HepG2 (cell line): ENCODE data around the gene DNM1. TPM values are rescaled to one million over a fixed set of nuclear protein-coding genes. Genes with fewer than 3 reads are reported as not detected.

ENCODE experiments used
- ATAC-seq: fragments of 200-7000 bp; cut with Tn5 transposase; 3 replicates; pipeline ENCODE4 v1.9.1; 2020; ENCODE audit warnings: mild to moderate bottlenecking, moderate library complexity
- BruUV-seq: library from RNA; stranded (reverse); fragments of 400-500 nt; replicated peaks from 2 replicates; lab custom pipeline; 2021; lab: Mats Ljungman, UMichigan
- CTCF ChIA-PET: fragments of 300-600 bp; formaldehyde crosslinking; extraction: SDS; loops from one replicate; lab custom pipeline; 2021; ENCODE audit warnings: low total read pairs, inconsistent platforms, low intra/inter-chr PET ratio; lab: Yijun Ruan, JAX
- POLR2A ChIA-PET: fragments of 350-600 bp; sonication (Branson Sonifier 250); formaldehyde crosslinking; loops from one replicate; lab custom pipeline; 2020; ENCODE audit warnings: antibody characterized with exemption, inconsistent platforms; lab: Yijun Ruan, JAX
- DNase-seq: peaks from one replicate; pipeline ENCODE4 v3.0.0-alpha.2; 2015; ENCODE audit warnings: low spot score
- FAIRE-seq: peaks from 3 replicates; lab custom pipeline; 2011; peaks lifted over from hg19 to GRCh38; lab: Jason Lieb, UNC
- H2AFZ ChIP-seq: one replicate; pipeline ENCODE4 v1.6.1; 2011; ENCODE audit warnings: low read length, inconsistent platforms
- H3K27ac ChIP-seq: fragments of 300-600 bp; 3 replicates; pipeline ENCODE4 v1.8.0; 2011; ENCODE audit warnings: mixed run types, mild to moderate bottlenecking, mixed read lengths, low read length, inconsistent platforms; ENCODE audit not compliant: insufficient read depth; ENCODE audit errors: extremely low read length
- H3K27me3 ChIP-seq, 2 experiments: fragments of 200-600 bp in 1 of 2; 2 replicates in 1 of 2; 3 replicates in 1 of 2; pipeline versions ENCODE4 v1.6.0 to v1.8.0; 2011; ENCODE audit warnings: low read length in 2 of 2, mild to moderate bottlenecking in 2 of 2, moderate library complexity in 2 of 2, inconsistent platforms in 1 of 2; ENCODE audit not compliant: insufficient read depth in 2 of 2, control insufficient read depth in 1 of 2
- H3K36me3 ChIP-seq, 2 experiments: fragments of 200-600 bp in 1 of 2; replicated peaks in 1 of 2; 2 replicates in 1 of 2; 3 replicates in 1 of 2; pipeline versions ENCODE4 v1.5.1 to v1.8.0; 2011; ENCODE audit warnings: low read length in 2 of 2, inconsistent platforms in 1 of 2; ENCODE audit not compliant: insufficient read depth in 2 of 2, control insufficient read depth in 1 of 2
- H3K4me1 ChIP-seq: 2 replicates; pipeline ENCODE4 v1.5.1; 2012; ENCODE audit warnings: low read length, inconsistent platforms; ENCODE audit not compliant: insufficient read depth
- H3K4me2 ChIP-seq: 2 replicates; pipeline ENCODE4 v1.6.0; 2011; ENCODE audit warnings: low read depth, low read length, inconsistent platforms
- H3K4me3 ChIP-seq, 3 experiments: fragments of 200-600 bp in 1 of 3; sonication (generic), shearing (Covaris generic) in 1 of 3; replicated peaks in 1 of 3; 2 replicates each; pipeline ENCODE4 v1.5.1; 2011 to 2016; ENCODE audit warnings: low read length in 3 of 3, inconsistent platforms in 2 of 3, low read depth in 2 of 3, mild to moderate bottlenecking in 2 of 3, control low read depth in 1 of 3, mixed read lengths in 1 of 3; ENCODE audit not compliant: insufficient read depth in 1 of 3
- H3K79me2 ChIP-seq: one replicate; pipeline ENCODE4 v1.6.1; 2011; ENCODE audit warnings: low read length, inconsistent platforms; ENCODE audit not compliant: insufficient read depth
- H3K9ac ChIP-seq: 2 replicates; pipeline ENCODE4 v1.6.0; 2011; ENCODE audit warnings: mild to moderate bottlenecking, low read depth, low read length, inconsistent platforms; ENCODE audit not compliant: insufficient read depth
- H3K9me3 ChIP-seq: 2 replicates; pipeline ENCODE4 v1.5.1; 2012; ENCODE audit warnings: mild to moderate bottlenecking, low read length
- H4K20me1 ChIP-seq: 2 replicates; pipeline ENCODE4 v1.6.0; 2011; ENCODE audit warnings: inconsistent platforms, mild to moderate bottlenecking, low read length, moderate library complexity; ENCODE audit not compliant: insufficient read depth
- EEA1 ChIP-seq: sonication (generic); formaldehyde crosslinking; IDR thresholded peaks from 2 replicates; pipeline ENCODE4 v1.5.1; 2020; ENCODE audit warnings: mild to moderate bottlenecking, missing genetic modification reagents, borderline replicate concordance
- JUND ChIP-seq: sonication (generic); formaldehyde crosslinking; IDR thresholded peaks from 2 replicates; pipeline ENCODE4 v1.8.0; 2022; ENCODE audit warnings: mild to moderate bottlenecking, missing genetic modification reagents
- MIXL1 ChIP-seq: IDR thresholded peaks from 2 replicates; pipeline ENCODE4 v1.6.1; 2016
- NFKB2 ChIP-seq: sonication (generic); formaldehyde crosslinking; IDR thresholded peaks from 2 replicates; pipeline ENCODE4 v1.4.0; 2020; ENCODE audit warnings: missing genetic modification reagents, borderline replicate concordance
- SYNCRIP ChIP-seq: fragments of 200-400 bp; formaldehyde crosslinking; IDR thresholded peaks from 2 replicates; pipeline ENCODE4 v1.6.1; 2018; ENCODE audit warnings: mild to moderate bottlenecking, low read depth, low read length; ENCODE audit not compliant: insufficient read depth
- U2AF1 ChIP-seq: fragments of 200-400 bp; formaldehyde crosslinking; optimal IDR thresholded peaks from 2 replicates; pipeline ENCODE3; 2017; ENCODE audit warnings: mild to moderate bottlenecking, low read depth, low read length
- ZNF260 ChIP-seq: sonication (generic); formaldehyde crosslinking; IDR thresholded peaks from 2 replicates; pipeline ENCODE4 v1.4.0; 2020; ENCODE audit warnings: missing genetic modification reagents, low read depth, mild to moderate bottlenecking, borderline replicate concordance
- ZNF383 ChIP-seq: sonication (generic); formaldehyde crosslinking; IDR thresholded peaks from 2 replicates; pipeline ENCODE4 v1.4.0; 2020; ENCODE audit warnings: missing genetic modification reagents, mild to moderate bottlenecking, borderline replicate concordance
- ZNF550 ChIP-seq: sonication (generic); formaldehyde crosslinking; IDR thresholded peaks from 2 replicates; pipeline ENCODE4 v1.4.0; 2020; ENCODE audit warnings: mild to moderate bottlenecking, missing genetic modification reagents, borderline replicate concordance
- ZNF556 ChIP-seq: sonication (generic); formaldehyde crosslinking; IDR thresholded peaks from 2 replicates; pipeline ENCODE4 v1.4.0; 2020; ENCODE audit warnings: mild to moderate bottlenecking, missing genetic modification reagents, borderline replicate concordance
- WGBS: methylation state at CpG from one replicate; pipeline ENCODE4 v1.1.6; 2017; ENCODE audit warnings: low lambda C conversion rate; 5-methylcytosine and 5-hydroxymethylcytosine counted together
- in situ Hi-C: cut with HindIII; loops from 2 replicates; pipeline ENCODE4 v1.10.0; 2017; ENCODE audit warnings: low pct_unique_long_range_greater_than_20kb; ENCODE audit not compliant: extremely low pct_ligation_motif_present
- intact Hi-C: fragments of 100-400 bp; cut with micrococcal nuclease; formaldehyde crosslinking; loops from one replicate; pipeline ENCODE4 v1.10.0; 2022; ENCODE audit not compliant: unreplicated experiment
- polyA plus RNA-seq, 8 experiments: library from polyadenylated mRNA; depleted of rRNA in 3 of 8; stranded (reverse) in 7 of 8; unstranded in 1 of 8; fragments of >200 nt; fragmentation: Illumina TruSeq in 4 of 8; extraction: Trizol in 4 of 8; gene quantifications; 2 replicates each; pipeline versions ENCODE4 v1.2.1 to v1.2.3, GENCODE V29; 2011 to 2016; ENCODE audit warnings: low read depth in 4 of 8, missing spikeins in 1 of 8, mixed read lengths in 1 of 8; ENCODE audit not compliant: insufficient read depth in 1 of 8
- total RNA-seq, 5 experiments: library from RNA; depleted of rRNA; stranded (reverse); fragments of >200 nt; fragmentation: Illumina TruSeq; extraction: Trizol; gene quantifications; 2 replicates each; pipeline ENCODE4 v1.2.3, GENCODE V29; 2016; ENCODE audit warnings: low read depth in 1 of 5
- TF ChIP-seq, protein P1 (sequence below): sonication (generic); formaldehyde crosslinking; IDR thresholded peaks from 2 replicates; pipeline ENCODE4 v1.4.0; 2020; ENCODE audit warnings: missing genetic modification reagents
- TF ChIP-seq, protein P2 (sequence below): IDR thresholded peaks from 2 replicates; pipeline ENCODE4 v1.6.1; 2018; ENCODE audit warnings: missing genetic modification reagents, mild to moderate bottlenecking, missing compliant biosample characterization
- TF ChIP-seq, protein P3 (sequence below): IDR thresholded peaks from 2 replicates; pipeline ENCODE4 v1.6.1; 2016
- TF ChIP-seq, protein P4 (sequence below): sonication (generic); formaldehyde crosslinking; IDR thresholded peaks from 2 replicates; pipeline ENCODE4 v1.9.0; 2021; ENCODE audit warnings: missing genetic modification reagents, mild to moderate bottlenecking, borderline replicate concordance

The DNM1 gene
- total and polyA plus RNA-seq, 2 of the 13 experiments (the other 11 are each of a cell fraction or from before 2014, with no cell fraction given), result 0.13 to 0.58 TPM

DNA sequence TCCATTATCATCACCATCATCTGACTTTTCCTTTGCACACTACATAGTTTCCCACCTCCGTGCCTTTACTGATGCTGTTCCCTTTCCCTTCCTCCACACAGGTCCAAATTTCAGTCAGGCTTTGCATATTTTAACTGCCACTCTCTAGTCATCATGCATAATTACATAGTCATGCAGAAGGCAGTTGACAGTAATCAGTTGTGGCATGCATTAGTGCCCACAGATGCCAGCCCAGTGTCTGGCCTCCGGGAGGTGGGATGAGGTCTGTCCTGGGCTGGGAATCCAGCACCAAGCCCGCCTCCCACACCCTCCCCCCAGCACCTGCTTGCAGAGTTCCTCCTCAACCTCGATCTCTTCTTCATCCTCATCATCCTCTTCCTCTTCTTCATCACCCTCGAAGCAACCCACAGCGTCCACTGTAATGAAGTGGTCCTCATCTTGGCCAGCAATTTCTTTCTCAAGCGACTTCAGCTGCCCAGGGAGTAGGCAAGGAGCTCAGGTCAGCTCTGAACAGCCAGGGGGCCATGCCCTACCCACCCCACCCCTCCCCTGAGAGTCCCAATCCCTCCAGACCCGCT is 34.4 kb upstream of the DNM1 start:
- ChIA-PET CTCF (no interaction called here), POLR2A (interaction anchor here (2.8 kb wide), 1 partner anchor 9 kb away, joined by 9 read pairs; the partner anchor contains the start of gene BBLN)
- no peaks in the 10 kb centered on the region for H3K4me1 ChIP-seq
- no peaks in the 10 kb centered on the region for H3K79me2 ChIP-seq
- H3K9me3 ChIP-seq, result no peaks in the 10 kb centered on the region
- ATAC-seq (no peak), FAIRE-seq (no peak), DNase-seq (no peak)
- H3K36me3 ChIP-seq, result peaks cover 17 to 52% of the 10 kb centered on the region in 2 experiments; a peak in 4 of 5 replicates
- 96% methylated on average over 8 of the region's 8 CpGs for WGBS
- TF ChIP-seq, protein P1, sequence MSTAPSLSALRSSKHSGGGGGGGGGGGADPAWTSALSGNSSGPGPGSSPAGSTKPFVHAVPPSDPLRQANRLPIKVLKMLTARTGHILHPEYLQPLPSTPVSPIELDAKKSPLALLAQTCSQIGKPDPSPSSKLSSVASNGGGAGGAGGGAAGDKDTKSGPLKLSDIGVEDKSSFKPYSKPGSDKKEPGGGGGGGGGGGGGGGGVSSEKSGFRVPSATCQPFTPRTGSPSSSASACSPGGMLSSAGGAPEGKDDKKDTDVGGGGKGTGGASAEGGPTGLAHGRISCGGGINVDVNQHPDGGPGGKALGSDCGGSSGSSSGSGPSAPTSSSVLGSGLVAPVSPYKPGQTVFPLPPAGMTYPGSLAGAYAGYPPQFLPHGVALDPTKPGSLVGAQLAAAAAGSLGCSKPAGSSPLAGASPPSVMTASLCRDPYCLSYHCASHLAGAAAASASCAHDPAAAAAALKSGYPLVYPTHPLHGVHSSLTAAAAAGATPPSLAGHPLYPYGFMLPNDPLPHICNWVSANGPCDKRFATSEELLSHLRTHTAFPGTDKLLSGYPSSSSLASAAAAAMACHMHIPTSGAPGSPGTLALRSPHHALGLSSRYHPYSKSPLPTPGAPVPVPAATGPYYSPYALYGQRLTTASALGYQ (CRISPR knock-in tag), result no peak
- TF ChIP-seq, protein P2, sequence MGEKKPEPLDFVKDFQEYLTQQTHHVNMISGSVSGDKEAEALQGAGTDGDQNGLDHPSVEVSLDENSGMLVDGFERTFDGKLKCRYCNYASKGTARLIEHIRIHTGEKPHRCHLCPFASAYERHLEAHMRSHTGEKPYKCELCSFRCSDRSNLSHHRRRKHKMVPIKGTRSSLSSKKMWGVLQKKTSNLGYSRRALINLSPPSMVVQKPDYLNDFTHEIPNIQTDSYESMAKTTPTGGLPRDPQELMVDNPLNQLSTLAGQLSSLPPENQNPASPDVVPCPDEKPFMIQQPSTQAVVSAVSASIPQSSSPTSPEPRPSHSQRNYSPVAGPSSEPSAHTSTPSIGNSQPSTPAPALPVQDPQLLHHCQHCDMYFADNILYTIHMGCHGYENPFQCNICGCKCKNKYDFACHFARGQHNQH (CRISPR knock-in tag), result no peak
- no peak for TF ChIP-seq JUND (CRISPR knock-in tag)
- TF ChIP-seq SYNCRIP, result no peak
- TF ChIP-seq, protein P3, sequence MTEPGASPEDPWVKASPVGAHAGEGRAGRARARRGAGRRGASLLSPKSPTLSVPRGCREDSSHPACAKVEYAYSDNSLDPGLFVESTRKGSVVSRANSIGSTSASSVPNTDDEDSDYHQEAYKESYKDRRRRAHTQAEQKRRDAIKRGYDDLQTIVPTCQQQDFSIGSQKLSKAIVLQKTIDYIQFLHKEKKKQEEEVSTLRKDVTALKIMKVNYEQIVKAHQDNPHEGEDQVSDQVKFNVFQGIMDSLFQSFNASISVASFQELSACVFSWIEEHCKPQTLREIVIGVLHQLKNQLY (CRISPR knock-in tag), result no peak
- TF ChIP-seq, protein P4, sequence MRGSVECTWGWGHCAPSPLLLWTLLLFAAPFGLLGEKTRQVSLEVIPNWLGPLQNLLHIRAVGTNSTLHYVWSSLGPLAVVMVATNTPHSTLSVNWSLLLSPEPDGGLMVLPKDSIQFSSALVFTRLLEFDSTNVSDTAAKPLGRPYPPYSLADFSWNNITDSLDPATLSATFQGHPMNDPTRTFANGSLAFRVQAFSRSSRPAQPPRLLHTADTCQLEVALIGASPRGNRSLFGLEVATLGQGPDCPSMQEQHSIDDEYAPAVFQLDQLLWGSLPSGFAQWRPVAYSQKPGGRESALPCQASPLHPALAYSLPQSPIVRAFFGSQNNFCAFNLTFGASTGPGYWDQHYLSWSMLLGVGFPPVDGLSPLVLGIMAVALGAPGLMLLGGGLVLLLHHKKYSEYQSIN, result no peak
- TF ChIP-seq ZNF556 (CRISPR knock-in tag), result no peak
- no peak for TF ChIP-seq ZNF383
- no peak for TF ChIP-seq U2AF1
- no peak for TF ChIP-seq ZNF260 (CRISPR knock-in tag)
- no peak for TF ChIP-seq MIXL1
- TF ChIP-seq EEA1 (CRISPR knock-in tag), result no peak
- TF ChIP-seq ZNF550 (CRISPR knock-in tag), result no peak
- no peak for TF ChIP-seq NFKB2 (CRISPR knock-in tag)
- H3K27ac ChIP-seq, result no peak overlapping the region
- no peak overlapping the region for H3K9ac ChIP-seq
- H3K27me3 ChIP-seq, result no peaks in the 10 kb centered on the region
- no peak overlapping the region for H2AFZ ChIP-seq
- no peak overlapping the region for H3K4me2 ChIP-seq
- H4K20me1 ChIP-seq, result no peaks in the 10 kb centered on the region
- intact Hi-C loops (no loop called here), in situ Hi-C loops (no loop called here)
- H3K4me3 ChIP-seq, result no peak overlapping the region
- BruUV-seq, result TSS peak; percentile 35
